HL-60/S4 treated with retinoic acid at 250 ng/mL for 4 days and 3 days (cell line): ENCODE data around the gene PRKCZ.

Experiments used
- in situ Hi-C: fragments of 300-500 bp; cut with MboI; formaldehyde crosslinking; loops from 2 replicates; pipeline ENCODE4 v1.7.0; 2022; ENCODE audit warnings: low sequenced_read_pairs

The PRKCZ gene

GRCh38 chr1:2232255-2232915 lies 182.2 kb downstream of the PRKCZ start:
- in situ Hi-C loops, result no loop called here

GRCh38 chr1:2232916-2233438 lies 182.8 kb downstream of the PRKCZ start:
- in situ Hi-C loops, result no loop called here

DNA sequence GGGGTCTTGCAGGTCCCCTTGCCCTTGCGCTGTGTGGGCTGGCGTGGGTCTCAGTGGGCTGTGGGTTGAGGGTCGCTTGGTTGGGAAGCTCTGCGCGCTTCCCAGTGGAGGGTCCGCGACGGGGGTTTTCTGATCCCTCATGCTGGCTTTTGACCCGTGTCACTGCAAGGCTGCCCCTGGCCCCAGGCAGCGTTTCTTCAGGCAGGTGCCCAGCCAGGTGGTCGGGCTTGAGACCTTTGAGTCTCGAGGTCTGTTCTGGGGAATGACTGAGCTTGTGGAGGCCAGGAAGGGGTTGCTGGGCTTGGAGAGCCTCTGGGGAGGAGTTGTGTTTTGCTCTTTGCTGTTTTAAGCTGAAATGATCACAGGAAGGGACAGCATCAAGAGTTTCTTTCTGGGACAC lies 183.3 kb downstream of the PRKCZ start:
- in situ Hi-C loops, result no loop called here

DNA sequence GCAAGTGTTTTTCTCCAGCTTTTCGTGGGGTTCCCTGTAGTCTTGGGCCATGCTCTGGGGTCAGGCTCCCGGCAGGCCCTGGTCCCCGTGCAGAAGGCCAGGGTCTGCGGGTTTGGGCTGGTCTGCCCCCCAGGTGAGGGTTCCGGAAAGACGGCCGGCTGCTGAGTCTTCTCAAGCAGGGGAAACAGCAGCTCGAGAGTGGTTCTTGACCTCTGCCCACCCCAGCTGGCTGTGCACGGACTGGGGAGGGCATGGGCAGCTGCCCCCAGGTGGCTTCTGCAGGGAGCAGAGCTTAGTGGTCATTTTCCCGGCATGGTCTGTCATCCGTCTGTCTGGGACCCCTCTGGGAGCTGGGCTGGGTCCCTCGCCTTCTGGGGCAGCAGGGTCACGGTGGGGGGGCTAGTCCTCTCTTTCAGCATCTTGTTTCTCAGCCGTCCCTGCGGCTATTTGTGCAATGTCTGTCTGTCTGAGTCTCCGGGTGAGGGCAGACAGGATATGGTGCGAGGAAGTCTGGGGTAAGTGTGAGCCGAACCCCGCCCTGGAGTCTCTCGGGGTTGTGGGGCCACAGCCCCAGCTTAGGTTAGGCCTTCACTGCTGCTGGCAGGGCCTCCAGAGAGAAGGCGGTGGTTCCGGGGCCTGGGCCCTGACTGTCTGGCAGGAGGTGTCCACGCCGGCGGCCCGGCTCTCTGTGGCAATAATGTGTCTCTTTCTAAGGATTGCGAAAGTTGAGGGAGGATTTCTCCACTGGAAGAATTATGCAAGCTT lies 184.0 kb downstream of the PRKCZ start:
- in situ Hi-C loops, result no loop called here

- in situ Hi-C loops, result no loop called here
These were observed 184.5 kb downstream of the PRKCZ start for GRCh38 chr1:2234762-2235113.
